ENCODE results near the gene PRKCQ. TPM values are rescaled to one million over a fixed set of nuclear protein-coding genes. Genes with fewer than 3 reads are reported as not detected.

The PRKCQ gene
- polyA plus RNA-seq, 1 donor (not counting 4 experiments of a cell fraction or from before 2014, with no cell fraction given), result 7.5 TPM

DNA sequence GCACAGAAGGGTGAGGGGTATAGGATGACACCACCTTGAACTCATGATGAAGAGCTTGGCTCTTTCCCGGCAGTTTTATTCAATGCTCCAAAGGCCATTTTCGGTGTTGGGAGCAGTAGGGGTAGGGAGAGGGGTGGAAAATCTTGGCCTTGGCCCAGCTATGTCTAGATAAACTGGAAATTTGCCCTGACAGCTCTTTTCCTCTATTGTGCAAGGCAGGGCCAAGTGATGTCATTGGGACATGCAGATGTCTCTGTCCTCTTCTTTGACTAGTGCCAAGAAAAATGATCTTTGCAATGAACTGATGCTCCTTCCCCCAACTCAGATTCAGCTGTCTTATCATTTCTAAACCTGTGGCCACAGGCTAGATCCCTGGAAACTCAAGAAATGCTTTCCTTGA is 27.7 kb upstream of the PRKCQ start:
- dilution Hi-C loops (cut with MboI; ENCODE audit: extremely low pct_ligation_motif_present, low sequenced_read_pairs), result no loop called here
- no peaks in the 10 kb centered on the region for H4K20me1 ChIP-seq (ENCODE audit: control insufficient read depth, extremely low read depth, insufficient read depth, low read length)
- no peaks in the 10 kb centered on the region for H3K9me1 ChIP-seq (ENCODE audit: control insufficient read depth, extremely low read depth, insufficient read depth, low read length)
- no peak overlapping the region for H3K27ac ChIP-seq (ENCODE audit: control insufficient read depth, insufficient read depth, low read length)
- H3K79me2 ChIP-seq (ENCODE audit: control insufficient read depth, insufficient read depth, low read length), result no peaks in the 10 kb centered on the region
- no peaks in the 10 kb centered on the region for H3K36me3 ChIP-seq (ENCODE audit: control insufficient read depth in 2 of 2, extremely low read depth in 1 of 2, insufficient read depth in 2 of 2, low read length in 2 of 2)
- H3K4me3 ChIP-seq (ENCODE audit: control insufficient read depth in 2 of 3, extremely low read depth in 1 of 3, insufficient read depth in 2 of 3, low read depth in 1 of 3, low read length in 3 of 3), result no peak overlapping the region
- no peaks in the 10 kb centered on the region for H3K9me3 ChIP-seq (ENCODE audit: control insufficient read depth, low read depth, low read length)
- TF ChIP-seq, protein P1, sequence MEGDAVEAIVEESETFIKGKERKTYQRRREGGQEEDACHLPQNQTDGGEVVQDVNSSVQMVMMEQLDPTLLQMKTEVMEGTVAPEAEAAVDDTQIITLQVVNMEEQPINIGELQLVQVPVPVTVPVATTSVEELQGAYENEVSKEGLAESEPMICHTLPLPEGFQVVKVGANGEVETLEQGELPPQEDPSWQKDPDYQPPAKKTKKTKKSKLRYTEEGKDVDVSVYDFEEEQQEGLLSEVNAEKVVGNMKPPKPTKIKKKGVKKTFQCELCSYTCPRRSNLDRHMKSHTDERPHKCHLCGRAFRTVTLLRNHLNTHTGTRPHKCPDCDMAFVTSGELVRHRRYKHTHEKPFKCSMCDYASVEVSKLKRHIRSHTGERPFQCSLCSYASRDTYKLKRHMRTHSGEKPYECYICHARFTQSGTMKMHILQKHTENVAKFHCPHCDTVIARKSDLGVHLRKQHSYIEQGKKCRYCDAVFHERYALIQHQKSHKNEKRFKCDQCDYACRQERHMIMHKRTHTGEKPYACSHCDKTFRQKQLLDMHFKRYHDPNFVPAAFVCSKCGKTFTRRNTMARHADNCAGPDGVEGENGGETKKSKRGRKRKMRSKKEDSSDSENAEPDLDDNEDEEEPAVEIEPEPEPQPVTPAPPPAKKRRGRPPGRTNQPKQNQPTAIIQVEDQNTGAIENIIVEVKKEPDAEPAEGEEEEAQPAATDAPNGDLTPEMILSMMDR (optimal IDR thresholded peaks at IDR 0.05 in 1 of 3, IDR thresholded peaks at IDR 0.05 in 1 of 3, conservative IDR thresholded peaks at IDR 0.05 in 1 of 3; ENCODE audit: extremely low read depth in 1 of 3, insufficient read depth in 2 of 3, low read length in 3 of 3), result no peak
- TF ChIP-seq EZH2 (IDR thresholded peaks at IDR 0.05; ENCODE audit: low read length), result no peak
- FAIRE-seq, result no peak
- no peak for DNase-seq (ENCODE audit: low read depth, low spot score)
- H2AFZ ChIP-seq (ENCODE audit: control insufficient read depth, low read length), result no peak overlapping the region
- no peak overlapping the region for H3K9ac ChIP-seq (ENCODE audit: control insufficient read depth, extremely low read depth, insufficient read depth, low read length)
- peaks cover 28% of the 10 kb centered on the region for H3K4me1 ChIP-seq (ENCODE audit: control insufficient read depth, extremely low read depth, insufficient read depth, low read length)
- H3K27me3 ChIP-seq (ENCODE audit: control insufficient read depth, extremely low read depth, insufficient read depth, low read length), result no peaks in the 10 kb centered on the region
- H3K4me2 ChIP-seq (ENCODE audit: control insufficient read depth, extremely low read depth, insufficient read depth, low read depth, low read length), result no peak overlapping the region

DNA sequence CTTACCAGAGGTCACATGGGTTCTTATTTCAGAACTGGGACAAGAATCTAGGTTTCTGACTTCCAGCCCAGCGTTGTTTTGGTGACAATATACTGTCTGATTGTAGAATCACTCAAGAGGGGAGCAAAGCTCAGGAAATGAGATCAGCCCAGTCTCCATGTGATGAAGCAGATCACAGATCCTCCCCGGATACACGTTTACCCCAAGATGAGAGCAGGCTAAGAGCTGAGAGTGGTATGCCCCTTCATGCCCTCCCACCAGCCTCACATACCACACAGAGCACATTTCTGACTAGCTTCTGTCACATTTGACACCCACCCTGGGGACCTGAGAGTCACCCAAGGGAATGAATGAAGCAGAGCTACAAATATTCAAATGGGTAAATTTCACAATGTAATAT is 27.1 kb upstream of the PRKCQ start:
- no peaks in the 10 kb centered on the region for H3K9me3 ChIP-seq (ENCODE audit: control insufficient read depth, low read depth, low read length)
- DNase-seq (ENCODE audit: low read depth, low spot score), result no peak
- no peak overlapping the region for H3K27ac ChIP-seq (ENCODE audit: control insufficient read depth, insufficient read depth, low read length)
- TF ChIP-seq, protein P1 (optimal IDR thresholded peaks at IDR 0.05 in 1 of 3, IDR thresholded peaks at IDR 0.05 in 1 of 3, conservative IDR thresholded peaks at IDR 0.05 in 1 of 3; ENCODE audit: extremely low read depth in 1 of 3, insufficient read depth in 2 of 3, low read length in 3 of 3), result no peak
- no peak for TF ChIP-seq EZH2 (IDR thresholded peaks at IDR 0.05; ENCODE audit: low read length)
- dilution Hi-C loops (cut with MboI; ENCODE audit: extremely low pct_ligation_motif_present, low sequenced_read_pairs), result no loop called here
- no peaks in the 10 kb centered on the region for H3K9me1 ChIP-seq (ENCODE audit: control insufficient read depth, extremely low read depth, insufficient read depth, low read length)
- H3K27me3 ChIP-seq (ENCODE audit: control insufficient read depth, extremely low read depth, insufficient read depth, low read length), result no peaks in the 10 kb centered on the region
- no peak for FAIRE-seq
- no peak overlapping the region for H3K9ac ChIP-seq (ENCODE audit: control insufficient read depth, extremely low read depth, insufficient read depth, low read length)
- H3K4me1 ChIP-seq (ENCODE audit: control insufficient read depth, extremely low read depth, insufficient read depth, low read length), result peaks cover 23% of the 10 kb centered on the region
- no peak overlapping the region for H3K4me2 ChIP-seq (ENCODE audit: control insufficient read depth, extremely low read depth, insufficient read depth, low read depth, low read length)
- H4K20me1 ChIP-seq (ENCODE audit: control insufficient read depth, extremely low read depth, insufficient read depth, low read length), result no peaks in the 10 kb centered on the region
- no peaks in the 10 kb centered on the region for H3K36me3 ChIP-seq (ENCODE audit: control insufficient read depth in 2 of 2, extremely low read depth in 1 of 2, insufficient read depth in 2 of 2, low read length in 2 of 2)
- H3K79me2 ChIP-seq (ENCODE audit: control insufficient read depth, insufficient read depth, low read length), result no peaks in the 10 kb centered on the region
- no peak overlapping the region for H3K4me3 ChIP-seq (ENCODE audit: control insufficient read depth in 2 of 3, extremely low read depth in 1 of 3, insufficient read depth in 2 of 3, low read depth in 1 of 3, low read length in 3 of 3)
- H2AFZ ChIP-seq (ENCODE audit: control insufficient read depth, low read length), result no peak overlapping the region

Measured in keratinocyte (primary cell).